NCI-H128 (cell line): ENCODE measurements around the gene ZNRF1.
"Not testable (repeated sequence)": the region's sequence is repeated elsewhere in the genome, so short reads cannot be mapped to it uniquely, and the experiment has no call there.

Source experiments
- DNase-seq: peaks from one replicate; lab custom pipeline; 2025; ENCODE audit not compliant: unreplicated experiment; lab: John Stamatoyannopoulos, UW

ZNRF1 gene

DNA sequence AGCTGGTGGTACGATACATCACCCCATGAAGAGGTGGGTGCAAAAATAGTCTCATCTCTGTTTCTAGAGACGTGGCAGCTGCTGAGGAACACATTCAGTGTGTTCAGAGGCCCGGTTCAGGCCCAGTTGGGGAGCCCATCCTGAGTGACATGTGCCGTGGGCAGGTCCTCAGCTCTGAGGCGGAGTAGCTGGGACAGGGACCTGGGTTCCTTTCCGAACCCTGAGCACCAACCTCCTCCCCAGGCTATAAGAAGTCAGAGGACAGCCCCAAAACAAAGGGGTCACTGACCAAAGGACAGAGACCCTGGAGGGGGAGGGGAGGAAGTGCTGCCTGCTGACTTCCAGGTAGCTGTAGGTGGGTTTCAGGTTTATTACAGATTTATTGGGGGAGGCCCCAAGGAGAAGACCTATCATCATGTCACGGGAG is 112.7 kb downstream of the ZNRF1 start:
- no peak for DNase-seq

DNA sequence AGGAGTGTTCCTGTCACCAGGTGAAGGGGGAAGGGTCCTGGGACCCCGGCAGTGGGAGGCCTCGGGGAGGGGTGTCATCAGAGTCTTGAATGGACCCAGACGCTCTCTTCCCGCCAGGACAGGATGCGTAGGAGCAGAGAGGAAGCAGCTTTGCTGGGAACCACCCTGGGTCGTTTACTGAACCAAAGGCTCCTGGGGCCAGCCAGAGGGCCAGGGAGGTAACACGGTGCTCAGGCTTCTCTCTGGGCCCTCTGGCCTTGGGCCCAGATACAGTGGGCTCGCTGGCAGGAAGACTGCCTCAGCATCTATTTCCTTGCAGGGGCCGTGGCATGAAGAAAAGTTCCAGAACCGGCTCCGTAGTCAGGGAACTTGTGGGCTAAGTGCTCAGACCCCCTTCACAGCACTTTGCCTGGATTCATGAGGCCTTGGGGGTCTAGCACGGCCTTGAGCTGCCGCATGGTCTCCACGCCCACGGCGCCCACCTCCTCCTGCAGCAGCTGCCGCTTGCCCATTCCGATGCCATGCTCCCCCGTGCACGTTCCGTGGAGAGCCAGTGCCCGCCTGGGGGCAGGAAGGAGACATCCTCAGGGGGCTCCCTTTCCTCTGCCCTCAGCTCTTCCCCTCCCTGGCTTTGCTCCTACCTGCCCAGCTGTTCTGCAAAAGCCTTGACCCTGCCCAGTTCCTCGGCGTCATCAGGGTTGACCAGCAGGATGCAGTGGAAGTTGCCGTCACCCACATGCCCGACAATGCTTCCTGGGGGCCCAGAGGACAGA is 113.3 kb downstream of the ZNRF1 start:
- DNase-seq = no peak

DNA sequence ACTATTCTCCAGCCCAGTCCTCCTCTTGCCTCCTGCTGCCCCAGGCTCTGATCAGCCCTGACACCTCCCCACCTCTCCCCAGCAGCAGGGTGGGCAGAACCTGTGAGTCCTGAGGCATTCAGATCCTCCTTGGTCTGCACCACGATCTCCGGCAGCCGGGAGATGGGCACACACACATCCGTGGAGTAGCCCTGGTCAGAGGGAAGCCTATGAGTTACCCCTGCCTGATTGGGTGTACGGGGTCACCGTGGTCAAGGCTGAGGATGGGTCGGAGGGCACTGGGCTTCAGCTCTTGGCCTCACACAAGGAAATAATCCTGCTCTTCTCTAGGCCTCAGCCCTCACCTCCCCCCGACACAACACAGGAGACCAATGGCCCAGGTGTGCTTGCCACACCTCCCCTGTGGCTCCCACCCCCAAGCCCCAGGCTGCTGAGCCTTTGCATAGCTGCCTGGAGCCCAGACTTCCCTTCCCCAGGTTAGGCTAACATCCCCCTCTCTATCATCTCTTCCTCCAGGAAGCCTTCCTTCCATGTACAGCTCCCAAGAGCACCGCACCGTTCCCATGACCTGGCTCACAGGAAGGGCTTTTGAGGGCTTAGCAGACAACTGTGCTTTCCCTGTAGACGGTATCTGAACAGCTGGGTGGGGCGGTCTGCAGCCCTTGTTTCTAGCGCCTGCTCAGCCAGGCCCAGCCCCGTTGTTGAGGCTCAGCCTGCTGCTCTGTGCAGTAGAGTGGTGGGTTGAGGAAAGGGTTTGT is 114.1 kb downstream of the ZNRF1 start:
- DNase-seq = no peak

DNA sequence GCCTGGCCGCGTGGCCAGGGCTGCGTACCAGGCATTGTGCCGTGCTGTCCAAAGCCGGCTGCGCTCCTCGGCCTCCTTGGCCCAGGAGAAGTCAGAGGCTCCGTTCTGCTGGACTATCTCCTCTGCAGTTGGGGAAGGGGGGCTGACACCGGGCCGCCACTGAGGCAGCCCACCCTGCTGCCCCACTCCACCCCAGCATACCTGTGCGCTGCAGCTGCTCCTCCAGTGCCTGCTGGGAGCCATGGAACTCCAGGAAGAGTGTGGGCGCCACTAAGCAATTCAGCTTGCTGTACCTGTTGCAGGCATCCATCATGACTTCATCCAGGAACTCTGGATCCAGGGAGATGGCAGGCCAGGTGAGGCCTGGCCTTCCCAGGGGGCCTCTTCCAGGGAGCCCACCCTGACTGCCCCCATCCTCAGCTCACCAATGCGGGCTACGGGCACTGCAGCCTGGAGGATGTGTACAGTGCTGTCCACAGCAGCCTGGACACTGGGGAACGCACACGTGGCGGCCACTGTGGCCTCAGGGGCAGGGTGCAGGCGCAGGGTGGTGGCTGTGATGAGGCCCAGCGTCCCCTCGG is 114.8 kb downstream of the ZNRF1 start:
- DNase-seq = no peak

DNA sequence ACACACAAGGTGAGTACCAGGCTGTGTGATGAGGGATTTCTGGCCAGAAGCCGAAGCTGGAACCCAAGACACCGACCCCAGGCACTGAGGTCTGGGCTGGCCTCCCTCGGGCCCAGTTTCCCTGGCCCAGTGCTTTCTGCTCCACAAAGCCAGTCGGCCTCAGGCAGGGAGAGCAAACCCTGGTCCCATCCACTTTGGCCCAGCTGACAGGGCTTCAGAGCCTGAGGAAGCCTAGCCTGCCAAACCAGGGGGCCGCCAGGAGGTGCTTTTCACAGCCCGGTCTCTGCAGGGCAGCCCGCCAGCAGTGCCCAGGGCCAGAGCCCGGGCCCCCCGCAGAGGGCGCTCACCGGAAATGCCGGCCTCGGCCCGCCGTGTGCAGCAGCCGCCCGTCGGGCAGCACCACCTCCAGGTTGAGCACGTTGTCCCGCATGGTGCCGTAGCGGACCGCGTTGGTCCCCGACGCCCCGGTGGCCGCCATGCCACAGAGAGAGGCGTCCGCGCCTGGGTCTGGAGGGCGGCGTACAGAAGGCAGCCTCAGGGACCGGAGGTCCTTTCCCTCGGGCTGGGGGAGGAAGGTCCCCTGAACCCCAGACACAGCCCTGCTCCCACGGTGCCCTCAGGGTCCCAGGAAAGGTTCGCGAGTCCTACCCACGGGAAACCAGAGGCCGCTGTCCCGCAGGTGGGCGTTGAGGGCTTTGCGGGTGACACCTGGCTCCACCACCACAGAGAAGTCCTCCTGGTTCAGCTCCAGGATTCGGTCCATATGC is 115.5 kb downstream of the ZNRF1 start:
- no peak for DNase-seq

DNA sequence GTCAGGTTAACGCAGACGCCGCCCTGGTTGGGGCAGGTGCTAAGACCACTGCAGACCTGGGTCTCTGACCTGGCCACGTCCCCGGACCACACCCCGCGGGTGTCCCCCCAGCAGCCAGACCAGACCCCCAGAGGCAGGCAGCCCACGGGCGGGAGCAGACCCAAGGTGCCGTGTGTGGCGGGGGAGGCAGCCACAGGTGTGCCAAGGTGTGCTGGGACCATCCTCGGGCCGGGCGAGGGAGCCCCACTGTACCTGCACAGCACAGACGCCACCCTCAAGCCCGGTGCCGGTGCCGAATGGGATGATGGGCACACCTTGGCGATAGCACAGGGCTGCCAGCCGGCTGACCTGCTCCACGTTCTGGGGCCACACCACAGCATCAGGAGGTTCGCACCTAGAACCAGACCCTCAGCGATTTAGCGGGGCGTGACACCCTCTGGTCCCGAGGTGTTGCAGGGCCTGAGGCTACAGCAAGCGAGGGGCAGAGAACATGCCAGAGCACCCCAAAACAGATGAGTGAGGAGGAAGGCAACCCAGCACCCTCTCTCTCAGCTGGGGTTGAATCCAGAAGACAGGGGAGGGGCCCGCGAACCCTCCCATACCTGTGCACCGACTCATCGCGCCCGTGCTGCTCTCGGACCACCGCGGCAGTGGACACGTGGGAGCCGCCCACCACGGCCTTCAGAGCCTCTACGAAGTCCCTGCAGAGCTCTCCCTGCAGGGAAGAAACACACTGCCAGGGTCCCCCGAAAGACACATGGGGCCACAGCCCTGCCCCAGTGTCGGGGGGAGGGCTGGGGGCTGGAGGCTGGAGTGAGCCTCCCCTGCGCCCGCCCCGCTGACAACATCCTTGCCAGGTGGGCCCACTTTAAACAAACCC is 116.4 kb downstream of the ZNRF1 start:
- no peak for DNase-seq

DNA sequence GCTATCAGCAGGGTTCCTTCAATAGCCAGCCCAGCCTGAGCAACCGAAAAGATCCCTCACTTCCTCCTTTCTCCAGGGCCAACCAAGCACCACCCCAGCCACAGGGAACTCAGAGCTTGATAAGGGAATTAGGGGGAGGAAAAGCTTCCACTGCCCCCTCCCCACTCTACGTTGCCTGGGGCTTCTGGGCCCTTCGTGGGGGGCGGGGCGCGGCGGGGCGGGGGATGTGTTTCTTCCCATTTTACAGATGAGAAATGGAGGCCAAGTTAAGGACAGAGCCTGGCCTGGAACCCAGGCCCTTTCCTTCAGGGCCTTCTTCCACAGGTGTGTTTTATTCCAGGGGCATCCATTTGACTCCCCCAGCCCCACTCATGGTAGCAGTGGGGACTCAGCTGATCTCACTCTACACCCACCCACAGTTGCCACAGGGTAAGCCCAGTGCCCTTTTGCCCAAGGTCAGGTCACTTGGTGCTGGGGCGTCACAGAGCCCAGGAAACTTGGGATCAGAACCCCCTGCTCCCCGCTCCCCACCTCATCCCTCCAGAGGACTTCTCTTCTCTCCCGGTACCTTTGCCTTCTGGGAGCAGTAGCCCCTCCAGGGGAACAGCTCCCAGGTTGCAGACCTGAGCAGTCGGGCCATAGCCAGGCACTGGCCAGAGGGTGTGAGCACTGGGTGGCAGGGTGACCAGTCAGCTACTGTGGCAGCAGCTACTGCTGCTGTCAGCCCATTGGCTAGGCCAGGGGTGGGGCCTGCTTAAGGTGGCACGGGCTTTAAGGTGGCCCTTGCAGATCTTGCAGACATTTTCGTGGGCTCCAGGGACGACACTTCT is 117.5 kb downstream of the ZNRF1 start, which contains the start of gene LDHD:
TSS of gene LDHD (minus strand) at position 700 of the 830 bp plus-strand sequence. CDS start at position 640, 60 bp downstream.
- DNase-seq = no peak

DNA sequence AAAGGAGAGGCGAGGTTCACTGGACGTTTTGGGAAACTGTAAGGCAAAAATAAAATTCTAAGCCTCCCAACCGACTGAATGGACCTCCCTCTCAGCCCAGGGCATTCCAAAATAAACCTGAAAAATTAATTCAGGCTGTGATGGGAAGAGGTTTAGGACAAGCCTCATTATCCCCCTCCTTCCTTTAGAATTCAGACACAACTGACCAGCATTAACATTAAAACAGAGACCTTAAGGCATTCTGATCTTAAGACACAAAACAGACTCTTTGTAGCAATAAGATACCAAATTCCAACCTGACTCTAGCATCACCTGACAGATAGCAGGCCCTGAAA is 118.1 kb downstream of the ZNRF1 start:
- DNase-seq = no peak

DNA sequence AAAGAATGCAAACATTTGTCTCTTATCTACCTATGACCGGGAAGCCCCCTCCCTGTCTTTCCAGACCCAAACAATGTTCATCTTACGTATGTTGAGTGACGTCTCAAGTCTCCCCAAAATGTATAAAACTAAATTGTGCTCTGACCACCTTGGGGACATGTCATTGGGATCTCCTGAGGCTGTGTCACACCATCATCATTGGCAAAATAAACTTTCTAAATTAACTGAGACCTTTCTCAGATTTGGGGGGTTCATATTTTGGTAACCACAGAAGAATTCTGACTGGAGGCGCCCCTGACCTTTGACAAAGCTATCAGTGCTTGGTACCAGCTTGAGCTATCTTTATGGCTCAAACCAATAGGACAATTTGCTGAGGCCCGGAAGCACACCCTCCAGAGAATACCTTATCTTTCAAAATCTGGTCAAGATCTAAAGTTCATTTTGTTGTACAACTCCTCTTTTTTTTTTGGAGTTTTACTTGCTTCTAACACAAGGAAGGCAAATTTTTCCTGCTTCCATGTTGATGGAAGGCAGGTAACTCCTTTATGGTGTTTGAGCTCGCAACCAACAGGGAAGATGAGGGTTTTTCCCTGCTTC is 120.2 kb downstream of the ZNRF1 start:
- DNase-seq = no peak

DNA sequence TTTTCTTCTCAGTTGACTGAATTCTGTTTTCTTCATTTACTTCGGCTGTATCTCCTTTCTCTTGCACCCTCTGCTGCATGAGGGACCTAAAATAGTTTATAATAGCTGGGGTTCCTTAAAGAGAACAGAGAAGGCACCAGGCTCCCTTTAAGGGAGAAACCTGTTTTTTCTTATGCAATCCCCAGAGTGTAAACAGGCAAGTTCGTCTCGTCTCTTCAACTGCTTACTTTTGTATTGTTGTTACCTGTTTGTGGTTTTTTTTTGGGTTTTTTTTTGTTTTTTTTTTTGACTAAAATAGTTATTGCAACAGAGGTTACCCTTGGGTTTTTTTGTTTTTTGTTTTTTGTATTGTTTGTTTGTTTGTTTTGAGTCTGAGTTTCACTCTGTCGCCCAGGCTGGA is 121.4 kb downstream of the ZNRF1 start:
- no peak for DNase-seq

DNA sequence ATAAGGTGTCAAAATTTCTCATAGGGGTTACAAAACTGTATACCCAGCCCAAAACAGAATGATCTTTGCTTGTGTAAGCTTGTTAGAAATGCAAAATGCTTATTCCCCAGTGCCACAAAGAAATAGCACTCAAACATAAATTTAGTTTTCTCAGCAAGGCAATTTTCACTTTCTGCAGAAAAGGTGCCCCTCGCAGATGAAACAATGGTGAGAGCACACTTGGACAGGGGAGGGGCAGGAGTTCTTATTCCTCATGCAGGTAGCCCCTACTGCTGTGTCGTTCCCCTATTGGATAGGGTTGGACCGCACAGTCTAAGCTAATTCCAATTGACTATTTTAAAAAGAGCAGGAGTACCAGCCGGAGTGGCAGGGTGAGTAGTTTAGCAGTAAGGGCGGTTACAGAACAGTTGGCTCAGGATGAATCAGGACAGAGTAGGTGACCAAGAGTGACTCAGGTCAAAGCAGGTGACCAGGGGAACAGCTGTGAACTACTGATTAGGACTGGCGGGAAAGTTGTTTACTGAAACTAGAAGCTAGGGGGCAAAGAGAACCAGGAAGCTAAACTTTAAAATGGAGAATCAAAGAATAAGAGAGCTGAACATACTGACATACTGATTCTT is 123.2 kb downstream of the ZNRF1 start:
- DNase-seq = no peak

DNA sequence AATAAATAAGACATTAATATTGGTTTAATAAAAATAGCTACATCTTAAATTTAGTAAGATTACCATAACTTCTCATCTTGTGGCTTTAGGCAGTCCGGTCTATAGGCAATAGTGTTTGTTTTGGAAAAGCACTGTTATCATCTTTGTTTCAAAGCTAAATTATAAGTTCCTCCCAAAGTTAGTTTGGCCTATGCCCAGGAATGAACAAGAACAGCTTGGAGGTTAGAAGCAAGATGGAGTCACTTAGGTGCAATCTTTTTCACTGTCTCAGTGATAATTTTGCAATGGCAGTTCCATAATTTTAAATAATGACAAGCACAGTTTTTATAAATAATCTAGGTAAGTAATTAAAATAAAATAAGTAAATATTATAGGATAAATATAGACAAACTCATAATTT is 123.8 kb downstream of the ZNRF1 start:
- DNase-seq = no peak

DNA sequence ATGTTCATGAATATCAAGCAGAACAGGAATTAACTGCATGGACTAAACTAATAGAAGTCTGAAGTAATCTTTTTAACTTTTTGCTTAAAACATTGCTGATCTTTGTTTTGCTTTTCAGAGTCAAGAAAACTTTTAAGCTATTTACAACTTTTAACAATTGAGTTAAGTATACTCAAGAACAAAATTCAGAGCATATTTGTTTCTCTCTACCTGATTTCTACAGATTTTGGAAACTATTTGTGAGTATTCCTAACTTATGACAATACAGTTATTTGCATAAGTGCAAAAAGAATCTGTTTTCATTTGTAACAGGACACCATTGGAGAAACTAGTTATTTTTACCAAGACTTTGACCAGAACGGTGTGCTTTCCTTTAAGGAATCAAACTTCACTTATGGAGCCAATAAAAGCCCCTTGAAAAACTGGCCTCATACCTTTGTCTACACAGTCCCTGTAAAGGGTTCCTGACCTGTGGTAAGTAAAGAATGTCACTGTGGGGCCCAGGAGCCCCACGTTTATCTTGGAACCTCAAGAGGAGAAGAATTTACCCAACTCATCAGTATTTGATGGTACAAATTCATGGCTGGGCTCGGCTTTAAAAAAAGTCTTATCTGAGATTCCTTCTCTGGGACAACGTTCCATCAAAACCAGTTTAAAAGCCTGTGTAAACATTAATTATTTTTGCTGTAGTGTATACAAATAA is 129.0 kb downstream of the ZNRF1 start:
- DNase-seq = no peak

DNA sequence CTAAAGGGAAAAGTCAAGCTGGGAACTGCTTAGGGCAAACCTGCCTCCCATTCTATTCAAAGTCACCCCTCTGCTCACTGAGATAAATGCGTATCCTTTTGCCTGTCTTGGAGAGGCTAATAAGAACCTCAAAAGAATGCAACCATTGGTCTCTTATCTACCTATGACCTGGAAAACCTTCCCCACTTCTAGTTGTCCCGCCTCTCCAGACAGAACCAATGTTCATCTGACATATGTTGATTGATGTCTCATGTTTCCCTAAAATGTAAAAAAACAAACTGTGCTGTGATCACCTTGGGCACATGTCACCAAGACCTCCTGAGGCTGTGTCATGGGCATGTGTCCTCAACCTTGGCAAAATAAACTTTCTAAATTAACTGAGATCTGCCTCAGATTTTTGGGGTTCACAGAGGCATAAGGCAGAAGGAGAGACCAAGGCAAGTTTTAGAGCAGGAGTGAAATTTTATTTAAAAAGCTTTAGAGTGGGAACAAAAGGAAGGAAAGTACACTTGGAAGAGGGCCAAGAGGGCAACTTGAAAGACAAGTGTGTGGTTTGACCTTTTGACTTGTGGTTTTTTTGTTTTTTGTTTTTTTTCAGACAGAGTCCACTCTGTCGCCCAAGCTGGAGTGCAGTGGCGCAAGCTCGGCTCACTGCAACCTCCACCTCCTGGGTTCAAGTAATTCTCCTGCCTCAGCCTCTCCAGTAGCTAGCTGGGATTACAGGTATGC is 130.8 kb downstream of the ZNRF1 start:
- not testable (repeated sequence) for DNase-seq

DNA sequence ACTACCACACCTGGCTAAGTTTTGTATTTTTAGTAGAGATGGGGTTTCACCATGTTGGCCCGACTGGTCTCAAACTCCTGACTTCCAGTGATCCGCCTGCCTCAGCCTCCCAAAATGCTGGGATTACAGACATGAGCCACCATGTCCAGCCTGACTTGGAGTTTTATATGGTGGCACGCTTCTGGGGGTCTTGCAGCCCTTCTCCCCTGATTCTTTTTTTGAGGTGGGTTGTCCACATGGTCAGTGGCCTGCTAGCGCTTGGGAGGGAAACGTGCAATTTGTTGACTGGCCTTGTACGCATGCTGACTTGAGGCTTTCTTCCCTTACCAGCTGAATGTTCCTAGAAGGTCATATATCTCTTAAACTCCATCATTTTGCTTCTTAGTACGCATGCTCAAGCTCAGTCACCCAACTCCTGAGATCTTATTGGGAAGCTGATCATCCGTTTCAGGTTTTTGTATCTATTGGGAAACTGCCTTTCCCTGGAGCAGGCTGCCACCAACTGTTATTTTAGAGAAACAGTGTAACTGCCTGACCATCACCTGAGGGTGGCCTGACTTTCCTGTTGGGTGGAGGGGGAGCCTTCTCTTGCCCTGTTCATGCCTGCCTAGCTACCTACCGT is 131.4 kb downstream of the ZNRF1 start:
- no peak for DNase-seq

DNA sequence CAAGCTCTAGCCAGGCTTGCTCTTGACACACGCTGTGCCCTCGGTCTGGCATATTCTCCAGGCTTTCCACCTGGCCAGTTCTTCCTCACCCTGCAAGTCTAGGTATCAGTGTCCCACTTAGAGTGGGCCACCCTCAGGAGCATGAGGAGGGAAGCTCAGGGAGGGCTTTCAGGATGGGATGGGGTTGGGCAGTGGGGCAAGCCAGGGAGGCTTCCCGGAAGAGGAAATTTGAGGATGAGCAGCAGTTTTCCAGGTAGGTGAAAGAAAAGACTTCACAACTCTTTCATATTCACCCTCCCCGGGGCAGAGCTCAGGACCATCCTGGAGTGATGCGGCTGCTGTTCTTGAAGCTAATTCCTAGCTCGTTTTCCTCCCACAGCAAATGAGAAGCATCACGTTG is 132.3 kb downstream of the ZNRF1 start:
- no peak for DNase-seq

DNA sequence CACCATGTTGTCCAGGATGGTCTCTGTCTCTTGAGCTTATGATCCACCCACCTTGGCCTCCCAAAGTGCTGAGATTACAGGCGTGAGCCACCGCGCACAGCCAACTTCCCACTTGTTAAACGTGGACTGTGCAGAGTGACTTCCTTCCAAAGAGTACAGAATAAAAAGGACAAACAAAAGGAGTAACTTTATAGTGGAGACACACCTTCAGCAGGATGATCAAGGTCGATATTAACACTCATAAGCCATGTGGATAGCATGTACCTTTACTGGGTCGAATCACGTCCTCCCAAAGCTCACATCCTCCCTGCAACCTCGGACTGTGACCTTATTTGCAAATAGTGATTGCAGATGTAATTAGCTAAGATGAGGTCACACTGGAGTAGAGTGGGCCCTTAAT is 139.4 kb downstream of the ZNRF1 start:
- no peak for DNase-seq
